ENCODE data around the gene PRPS1. TPM values are rescaled to one million over a fixed set of nuclear protein-coding genes. Genes with fewer than 3 reads are reported as not detected.

Gene PRPS1
- total and polyA plus RNA-seq, 9 of the 15 experiments (the other 6 are each of a cell fraction or from before 2014, with no cell fraction given) = 47.8 to 175 (median 79.6) TPM

DNA sequence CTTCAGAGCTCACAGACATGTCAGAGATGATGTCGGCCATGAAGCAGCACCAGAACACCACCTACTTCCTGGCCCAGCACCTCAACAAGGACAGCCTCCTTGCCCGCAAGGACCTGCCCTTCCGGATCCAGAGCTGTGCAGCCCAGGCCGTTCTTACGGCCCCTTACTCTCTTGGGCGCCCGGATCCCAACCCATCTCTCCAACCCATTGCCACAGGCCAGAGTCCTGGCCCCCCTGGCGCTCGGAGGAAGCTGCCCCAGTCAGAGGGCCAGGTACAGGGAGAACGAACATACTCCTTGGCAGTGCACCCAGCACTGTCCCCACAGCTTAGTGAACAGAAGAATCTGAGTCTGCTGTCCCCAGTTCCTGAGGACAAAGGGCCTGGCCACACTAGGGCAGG, 27.9 kb upstream of the PRPS1 start:
- no peak overlapping the region for H3K4me2 ChIP-seq (ENCODE audit: insufficient read depth, low read length)
- FAIRE-seq = no peak
- 2% methylated on average over 8 of the region's 10 CpGs for WGBS (ENCODE audit: insufficient coverage, low coverage, missing lambda C conversion rate)

More for the DNA sequence above, 27.9 kb upstream of the PRPS1 start:
- intact Hi-C loops (cut with micrococcal nuclease) (no loop called here), in situ Hi-C loops (cut with MboI) (no loop called here)
- ATAC-seq (no peak; the same call in 2 of the 3 replicates), DNase-seq (ENCODE audit: extremely low read depth in 1 of 4, low spot score in 3 of 4) (no peak)
- ChIA-PET CTCF (ENCODE audit: low intra/inter-chr PET ratio) (no interaction called here), POLR2A (no interaction called here)
- Histone ChIP-seq H4K20me1 (replicated peaks; ENCODE audit: control insufficient read depth, insufficient read depth, low read length) (0 out of 2 replicates have a peak, but pooled peaks cover 3% of the 10 kb centered on the region), H3K36me3 (ENCODE audit: control insufficient read depth, insufficient read depth, low read length) (no peaks in the 10 kb centered on the region), H3K79me2 (ENCODE audit: control insufficient read depth, insufficient read depth, low read length) (no peaks in the 10 kb centered on the region), H3K27me3 (ENCODE audit: control insufficient read depth in 2 of 2, insufficient read depth in 2 of 2, low read length in 2 of 2) (peaks cover 9 to 56% of the 10 kb centered on the region in 2 experiments; a peak in 4 of 5 replicates), H3K9ac (ENCODE audit: insufficient read depth in 1 of 2, low read depth in 2 of 2, low read length in 2 of 2) (no peak overlapping the region), H3K9me3 (replicated peaks; ENCODE audit: control insufficient read depth, insufficient read depth, low read depth, low read length) (no peaks in the 10 kb centered on the region), H2AFZ (ENCODE audit: low read depth, low read length) (no peak overlapping the region), H3K9me1 (ENCODE audit: control insufficient read depth, insufficient read depth, low read length) (no peaks in the 10 kb centered on the region), H3K27ac (ENCODE audit: extremely low read depth, low read depth, low read length) (no peak overlapping the region), H3K4me1 (replicated peaks in 1 of 2; ENCODE audit: control insufficient read depth in 2 of 2, insufficient read depth in 2 of 2, low read length in 2 of 2) (peaks cover 0 to 10% of the 10 kb centered on the region in 2 experiments; a peak in 2 of 5 replicates), H3K4me3 (no peak overlapping the region)
- no TSS peak for BruUV-seq (replicated peaks)
- TF ChIP-seq BACH1 (tag; IDR thresholded peaks at IDR 0.05) = no peak
- TF ChIP-seq YY1 (IDR thresholded peaks at IDR 0.05; ENCODE audit: borderline replicate concordance in 1 of 3, control insufficient read depth in 1 of 3, extremely low read depth in 1 of 3, insufficient read depth in 3 of 3, insufficient read length in 1 of 3, insufficient replicate concordance in 2 of 3, low read depth in 1 of 3, low read length in 2 of 3) = no peak
- no peak for TF ChIP-seq GATA2 (CRISPR knock-in tag; IDR thresholded peaks at IDR 0.05)
- no peak for TF ChIP-seq ZNF197 (CRISPR knock-in tag; IDR thresholded peaks at IDR 0.05; ENCODE audit: low read depth)
- no peak for TF ChIP-seq MXI1 (IDR thresholded peaks at IDR 0.05; ENCODE audit: low read depth, low read length)
- no peak for TF ChIP-seq CREM (IDR thresholded peaks at IDR 0.05; ENCODE audit: low read depth)
- TF ChIP-seq SRSF7 (optimal IDR thresholded peaks at IDR 0.05; ENCODE audit: low read depth, low read length) = no peak
- TF ChIP-seq, protein P1, sequence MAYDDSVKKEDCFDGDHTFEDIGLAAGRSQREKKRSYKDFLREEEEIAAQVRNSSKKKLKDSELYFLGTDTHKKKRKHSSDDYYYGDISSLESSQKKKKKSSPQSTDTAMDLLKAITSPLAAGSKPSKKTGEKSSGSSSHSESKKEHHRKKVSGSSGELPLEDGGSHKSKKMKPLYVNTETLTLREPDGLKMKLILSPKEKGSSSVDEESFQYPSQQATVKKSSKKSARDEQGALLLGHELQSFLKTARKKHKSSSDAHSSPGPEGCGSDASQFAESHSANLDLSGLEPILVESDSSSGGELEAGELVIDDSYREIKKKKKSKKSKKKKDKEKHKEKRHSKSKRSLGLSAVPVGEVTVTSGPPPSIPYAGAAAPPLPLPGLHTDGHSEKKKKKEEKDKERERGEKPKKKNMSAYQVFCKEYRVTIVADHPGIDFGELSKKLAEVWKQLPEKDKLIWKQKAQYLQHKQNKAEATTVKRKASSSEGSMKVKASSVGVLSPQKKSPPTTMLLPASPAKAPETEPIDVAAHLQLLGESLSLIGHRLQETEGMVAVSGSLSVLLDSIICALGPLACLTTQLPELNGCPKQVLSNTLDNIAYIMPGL (CRISPR knock-in tag; IDR thresholded peaks at IDR 0.05) = no peak
- no peak for TF ChIP-seq FOXJ2 (tag; IDR thresholded peaks at IDR 0.05)
- TF ChIP-seq DMBX1 (CRISPR knock-in tag; IDR thresholded peaks at IDR 0.05; ENCODE audit: borderline replicate concordance) = no peak
- TF ChIP-seq STAT5A (IDR thresholded peaks at IDR 0.05; ENCODE audit: borderline replicate concordance, low read length) = no peak
- no peak for TF ChIP-seq KLF16 (IDR thresholded peaks at IDR 0.05)
- no peak for TF ChIP-seq SMAD1 (IDR thresholded peaks at IDR 0.05; ENCODE audit: low read depth, low read length, partially characterized antibody)
- no peak for TF ChIP-seq MTF1 (CRISPR knock-in tag; IDR thresholded peaks at IDR 0.05; ENCODE audit: borderline replicate concordance)
- TF ChIP-seq BCL6 (CRISPR knock-in tag; IDR thresholded peaks at IDR 0.05) = no peak
- no peak for TF ChIP-seq NFRKB (IDR thresholded peaks at IDR 0.05; ENCODE audit: low read depth)
- no peak for TF ChIP-seq C11orf30 (IDR thresholded peaks at IDR 0.05; ENCODE audit: low read depth)
- TF ChIP-seq PPARD (CRISPR knock-in tag; IDR thresholded peaks at IDR 0.05) = no peak
- no peak for TF ChIP-seq ZC3H11A (IDR thresholded peaks at IDR 0.05; ENCODE audit: low read depth, low read length)
